SK-N-MC (cell line): ENCODE data around the gene PSMF1.

ENCODE experiments used
- DNase-seq: peaks from one replicate; pipeline ENCODE4 v3.0.0-alpha.2; 2011; ENCODE audit warnings: low read depth, low spot score
- H3K27ac ChIP-seq: fragments of 200-600 bp; sonication (generic); 2 replicates; pipeline ENCODE4 v1.5.1; 2016; ENCODE audit warnings: mixed run types
- H3K36me3 ChIP-seq: fragments of 200-600 bp; sonication (generic); 2 replicates; pipeline ENCODE4 v1.6.1; 2017; ENCODE audit warnings: antibody characterized with exemption, low read length, mixed read lengths; ENCODE audit not compliant: insufficient read depth
- H3K4me3 ChIP-seq: fragments of 200-600 bp; sonication (generic); 2 replicates; pipeline ENCODE4 v1.5.1; 2016
- H3K9ac ChIP-seq: fragments of 200-600 bp; sonication (generic); 2 replicates; pipeline ENCODE4 v1.8.0; 2017; ENCODE audit warnings: mixed run types, mixed read lengths; ENCODE audit not compliant: insufficient read length
- H3K9me3 ChIP-seq: fragments of 200-600 bp; sonication (generic); 2 replicates; pipeline ENCODE4 v1.6.1; 2017; ENCODE audit warnings: low read depth, mild to moderate bottlenecking, antibody characterized with exemption, low read length, moderate library complexity, mixed read lengths
- EZH2 ChIP-seq: fragments of 200-600 bp; sonication (generic); IDR thresholded peaks from one replicate; pipeline ENCODE4 v1.6.1; 2017; ENCODE audit warnings: antibody characterized with exemption
- FOXP2 ChIP-seq: optimal IDR thresholded peaks from 2 replicates; pipeline ENCODE3; 2011; ENCODE audit warnings: mild to moderate bottlenecking, moderate library complexity; ENCODE audit not compliant: insufficient read depth; ENCODE audit errors: extremely low read length, control extremely low read depth
- POLR2AphosphoS5 ChIP-seq: IDR thresholded peaks from 2 replicates; pipeline ENCODE4 v1.6.1; 2012; ENCODE audit warnings: mild to moderate bottlenecking, low read depth, low read length, borderline replicate concordance

PSMF1 gene

DNA sequence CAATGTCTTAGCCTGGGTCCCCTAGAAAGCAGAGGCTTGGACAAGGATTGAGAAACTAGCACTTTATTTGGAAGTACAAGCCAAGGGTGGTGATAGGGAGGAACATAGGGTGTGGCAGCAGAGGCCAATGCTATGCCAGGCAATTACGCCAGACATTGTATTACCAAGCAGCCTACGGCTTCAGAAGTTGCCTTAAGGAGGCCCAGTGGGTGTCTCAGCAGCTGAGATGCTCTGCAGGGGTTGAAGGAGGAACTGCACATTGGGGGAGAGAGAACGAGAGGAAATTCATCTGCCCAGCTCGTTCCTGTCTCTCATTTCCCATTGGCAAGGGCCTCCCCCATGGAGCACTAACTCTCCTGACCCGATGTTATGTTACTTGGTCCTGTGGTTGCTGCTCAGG is 85.7 kb downstream of the PSMF1 start:
- Histone ChIP-seq H3K9ac (no peak overlapping the region), H3K4me3 (no peak overlapping the region), H3K36me3 (no peaks in the 10 kb centered on the region), H3K9me3 (no peaks in the 10 kb centered on the region), H3K27ac (no peak overlapping the region)
- no peak for TF ChIP-seq FOXP2
- no peak for TF ChIP-seq POLR2AphosphoS5
- no peak for TF ChIP-seq EZH2
- DNase-seq: no peak

DNA sequence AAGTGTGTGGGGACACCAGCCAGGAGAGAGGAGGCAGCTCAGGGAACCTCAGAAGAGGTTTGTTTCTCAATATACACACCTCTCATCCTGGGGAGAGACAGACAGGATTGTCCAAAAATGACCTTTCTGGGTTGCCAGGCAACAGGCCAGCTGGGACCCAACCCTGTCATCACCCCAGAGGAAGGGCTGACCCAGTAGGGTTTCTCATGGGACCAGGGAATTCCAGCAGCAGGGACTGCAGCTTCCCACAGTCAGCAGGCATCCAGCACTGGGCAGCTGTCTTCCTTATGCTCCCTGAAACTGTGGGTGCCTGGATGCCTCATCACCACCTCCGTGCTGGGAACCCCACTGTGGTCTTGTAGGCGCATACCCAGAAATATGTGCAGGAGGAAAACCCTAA is 86.2 kb downstream of the PSMF1 start:
- no peak for DNase-seq
- TF ChIP-seq FOXP2 (no peak), POLR2AphosphoS5 (no peak), EZH2 (no peak)
- H3K27ac ChIP-seq: no peak overlapping the region

DNA sequence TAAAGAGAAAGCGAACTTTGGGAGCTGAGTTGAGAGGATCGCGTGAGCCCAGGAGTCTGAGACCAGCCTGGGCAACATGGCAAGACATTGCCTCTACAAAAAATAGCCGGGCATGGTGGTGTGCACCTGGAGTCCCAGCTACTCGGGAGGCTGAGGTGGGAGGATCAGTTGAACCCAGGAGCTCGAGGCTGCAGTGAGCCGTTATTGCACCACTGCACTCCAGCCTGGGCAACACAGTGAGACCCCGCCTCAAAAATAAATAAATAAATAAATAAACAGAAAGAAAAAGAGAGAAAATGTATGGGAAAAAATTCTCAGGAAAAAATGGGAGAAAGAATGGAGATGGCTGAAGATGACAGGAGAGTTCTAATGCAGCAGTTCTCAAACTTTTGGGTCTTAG is 87.4 kb downstream of the PSMF1 start:
- Histone ChIP-seq H3K36me3 (no peaks in the 10 kb centered on the region), H3K9me3 (no peaks in the 10 kb centered on the region), H3K9ac (no peak overlapping the region), H3K27ac (no peak overlapping the region), H3K4me3 (no peak overlapping the region)
- DNase-seq: no peak
- no peak for TF ChIP-seq POLR2AphosphoS5
- TF ChIP-seq EZH2: no peak
- TF ChIP-seq FOXP2: no peak

More for the DNA sequence above, 86.2 kb downstream of the PSMF1 start:
- Histone ChIP-seq H3K36me3 (no peaks in the 10 kb centered on the region), H3K4me3 (no peak overlapping the region), H3K9me3 (no peaks in the 10 kb centered on the region), H3K9ac (no peak overlapping the region)

DNA sequence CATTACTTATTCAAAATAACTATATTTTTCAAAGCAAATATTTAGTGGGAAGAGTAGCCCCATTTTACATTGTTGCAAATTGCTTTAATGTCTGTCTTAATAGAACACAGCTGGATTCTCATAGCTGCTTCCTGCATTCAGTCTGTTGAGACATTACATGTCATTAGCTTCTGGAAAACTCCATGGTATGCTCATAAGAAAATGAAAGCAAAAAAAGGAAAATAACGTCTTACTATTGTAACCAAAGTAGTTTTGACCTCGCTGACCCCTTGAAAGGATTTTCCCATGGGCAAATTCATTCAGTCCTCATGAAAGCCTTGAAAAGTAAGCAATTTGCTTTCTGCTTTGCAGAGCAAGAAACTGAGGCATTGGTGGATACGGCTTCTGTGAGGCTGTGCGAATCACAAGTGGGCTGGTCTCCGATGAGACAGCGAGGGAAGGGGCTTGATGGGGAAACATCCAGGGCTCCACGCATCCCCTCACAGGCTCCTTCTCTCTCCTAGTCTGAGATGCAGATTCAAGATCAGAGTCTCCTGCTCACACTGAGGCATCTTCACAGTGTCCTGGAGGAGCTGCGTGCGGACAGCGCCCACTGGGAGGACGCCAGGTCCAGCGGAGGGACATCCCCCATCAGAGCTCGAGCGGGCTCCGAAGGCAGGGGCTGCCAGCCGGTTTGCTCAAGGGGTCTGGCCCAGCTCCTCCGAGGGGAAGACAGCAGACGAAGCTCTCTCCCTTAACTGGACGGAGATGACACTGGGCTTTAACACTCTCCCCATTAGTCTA is 88.2 kb downstream of the PSMF1 start:
- Histone ChIP-seq H3K27ac (no peak overlapping the region), H3K36me3 (no peaks in the 10 kb centered on the region), H3K9ac (no peak overlapping the region), H3K4me3 (no peak overlapping the region), H3K9me3 (no peaks in the 10 kb centered on the region)
- DNase-seq: no peak
- TF ChIP-seq FOXP2: no peak
- no peak for TF ChIP-seq EZH2
- TF ChIP-seq POLR2AphosphoS5: no peak

DNA sequence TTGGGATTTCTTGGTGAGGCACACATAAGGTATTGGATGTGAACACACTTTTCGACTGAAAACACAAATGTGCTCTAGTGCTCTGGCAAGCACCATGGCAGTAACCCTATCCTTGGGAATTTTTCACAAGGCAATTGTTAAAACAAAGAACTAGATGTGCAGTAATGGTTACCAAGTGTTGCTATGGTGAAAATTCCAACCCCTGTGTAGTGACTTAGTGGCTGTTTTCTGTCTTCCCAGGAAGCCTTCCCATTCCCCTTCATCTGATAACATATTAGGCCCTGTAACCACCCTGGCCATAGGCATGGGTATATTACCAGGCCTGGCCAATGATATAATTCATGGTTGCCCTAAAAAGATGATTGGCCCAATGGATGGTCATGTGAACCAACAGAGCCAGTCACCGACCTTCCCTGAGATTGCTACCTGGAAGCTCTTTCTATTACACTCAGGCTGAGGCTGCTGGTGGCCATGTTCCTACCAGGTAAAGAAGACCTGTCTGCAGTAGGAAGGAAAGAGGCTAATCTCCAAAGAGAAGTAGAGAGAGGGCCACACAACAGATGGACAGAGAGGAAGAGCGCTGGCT is 89.0 kb downstream of the PSMF1 start:
- DNase-seq: no peak
- TF ChIP-seq POLR2AphosphoS5 (no peak), FOXP2 (no peak), EZH2 (no peak)
- Histone ChIP-seq H3K36me3 (no peaks in the 10 kb centered on the region), H3K4me3 (no peak overlapping the region), H3K27ac (no peak overlapping the region), H3K9ac (no peak overlapping the region), H3K9me3 (no peaks in the 10 kb centered on the region)

DNA sequence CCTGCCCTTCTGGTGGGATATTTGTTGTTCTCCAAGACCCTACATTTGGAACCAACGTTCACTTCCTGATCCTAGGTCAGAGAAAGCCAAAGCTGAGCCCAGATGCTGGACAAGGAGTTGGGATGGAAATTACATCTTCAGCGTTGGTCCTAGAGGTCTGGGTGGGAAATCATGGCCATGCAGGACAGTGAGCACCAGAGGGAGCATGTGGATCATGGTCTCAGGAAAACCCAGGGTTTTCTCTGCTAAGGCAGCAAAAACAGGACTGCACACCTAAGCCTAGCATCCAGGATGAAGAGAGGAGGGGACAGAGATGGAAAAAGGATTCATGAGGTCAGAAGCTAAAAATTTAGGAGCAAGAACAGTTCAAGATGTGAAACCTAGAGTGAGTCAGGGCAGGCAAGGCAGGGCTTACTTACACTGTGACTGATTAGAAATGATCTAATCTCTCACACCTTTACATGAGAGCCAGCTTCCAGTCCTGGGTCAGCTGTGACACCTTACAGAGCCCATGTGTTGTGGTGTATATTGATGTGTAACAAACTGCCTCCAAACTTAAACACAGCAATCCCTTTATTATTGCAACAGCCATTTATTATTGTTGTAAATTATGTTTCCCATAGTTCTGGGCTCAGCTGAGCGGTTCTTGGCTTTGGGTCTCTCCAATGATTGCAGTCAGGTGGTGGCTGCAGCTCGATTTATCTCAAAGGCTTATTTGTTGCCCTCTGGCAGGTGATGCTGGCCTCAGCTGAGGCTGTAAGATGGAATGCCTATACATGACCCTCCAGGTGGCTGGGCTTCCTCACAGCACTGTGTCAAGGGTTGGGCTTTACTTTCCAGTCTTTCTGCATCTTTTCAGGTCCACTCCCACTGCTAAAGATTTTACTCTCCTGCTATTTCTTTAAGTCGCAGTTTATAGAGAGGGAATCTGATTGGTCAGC is 91.3 kb downstream of the PSMF1 start:
- Histone ChIP-seq H3K9ac (no peak overlapping the region), H3K9me3 (no peaks in the 10 kb centered on the region), H3K4me3 (no peak overlapping the region), H3K36me3 (no peaks in the 10 kb centered on the region), H3K27ac (no peak overlapping the region)
- TF ChIP-seq EZH2 (no peak), FOXP2 (no peak), POLR2AphosphoS5 (no peak)
- DNase-seq: no peak

DNA sequence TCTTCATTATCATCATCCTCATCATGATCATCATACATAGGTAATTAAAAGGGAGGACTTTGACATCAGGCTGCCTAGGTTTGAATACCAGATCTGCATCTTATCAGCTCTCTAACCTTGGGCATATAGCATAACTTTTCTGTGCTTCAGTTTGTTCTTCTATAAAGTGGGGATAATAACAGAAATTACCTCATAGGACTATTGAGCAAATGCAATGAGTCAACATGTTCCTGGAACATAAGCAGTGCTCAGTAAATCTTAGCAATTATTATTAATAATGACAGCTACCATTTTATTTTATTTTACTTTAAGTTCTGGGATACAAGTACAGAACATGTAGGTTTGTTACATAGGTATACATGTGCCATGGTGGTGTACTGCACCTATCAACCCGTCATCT is 92.1 kb downstream of the PSMF1 start:
- H3K9ac ChIP-seq: no peak overlapping the region
- no peaks in the 10 kb centered on the region for H3K36me3 ChIP-seq
- no peak for DNase-seq
- no peak overlapping the region for H3K27ac ChIP-seq
- TF ChIP-seq EZH2 (no peak), POLR2AphosphoS5 (no peak), FOXP2 (no peak)
- H3K9me3 ChIP-seq: no peaks in the 10 kb centered on the region
- no peak overlapping the region for H3K4me3 ChIP-seq

DNA sequence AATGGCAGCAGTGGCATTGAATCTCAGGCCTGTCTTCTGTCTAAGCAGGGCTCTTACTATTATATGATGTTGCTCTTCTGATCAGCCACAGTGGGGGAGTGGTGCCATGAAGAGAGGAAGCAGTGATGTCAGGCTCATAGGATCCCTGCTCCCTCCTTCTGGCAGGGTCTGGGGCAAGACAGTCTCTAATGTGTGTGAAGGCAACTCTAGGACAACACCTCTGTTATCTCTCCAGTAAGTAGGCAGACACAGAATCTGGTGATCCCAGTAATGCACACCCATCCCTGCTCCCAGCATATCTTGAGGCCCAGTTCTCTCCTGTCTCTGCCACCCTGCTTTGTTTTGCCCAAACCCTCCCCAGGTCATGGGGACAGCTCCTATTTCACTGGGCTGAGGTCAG is 93.6 kb downstream of the PSMF1 start:
- DNase-seq: no peak
- Histone ChIP-seq H3K9ac (no peak overlapping the region), H3K27ac (no peak overlapping the region)

More for the DNA sequence above, 93.6 kb downstream of the PSMF1 start:
- Histone ChIP-seq H3K4me3 (no peak overlapping the region), H3K9me3 (no peaks in the 10 kb centered on the region), H3K36me3 (no peaks in the 10 kb centered on the region)
- TF ChIP-seq EZH2 (no peak), POLR2AphosphoS5 (no peak), FOXP2 (no peak)
